Esophagus squamous epithelium (tissue), 4 donors: ENCODE measurements around the gene BTG2.

ENCODE experiments used
- POLR2A ChIP-seq, 4 donors: fragments of 450-650 bp; IDR thresholded peaks; one replicate each; pipeline ENCODE4 v1.6.1; 2017; ENCODE audit warnings: antibody characterized with exemption in 4 of 4, mild to moderate bottlenecking in 4 of 4, moderate library complexity in 3 of 4
- TF ChIP-seq, protein P1 (sequence below), 6 experiments: fragments of 450-650 bp in 4 of 6; fragments of 200-600 bp in 2 of 6; sonication (generic) in 2 of 6; IDR thresholded peaks; one replicate each; pipeline ENCODE4 v1.5.1; 2016 to 2019; ENCODE audit warnings: antibody characterized with exemption in 6 of 6, mild to moderate bottlenecking in 4 of 6, moderate library complexity in 4 of 6

DNA sequence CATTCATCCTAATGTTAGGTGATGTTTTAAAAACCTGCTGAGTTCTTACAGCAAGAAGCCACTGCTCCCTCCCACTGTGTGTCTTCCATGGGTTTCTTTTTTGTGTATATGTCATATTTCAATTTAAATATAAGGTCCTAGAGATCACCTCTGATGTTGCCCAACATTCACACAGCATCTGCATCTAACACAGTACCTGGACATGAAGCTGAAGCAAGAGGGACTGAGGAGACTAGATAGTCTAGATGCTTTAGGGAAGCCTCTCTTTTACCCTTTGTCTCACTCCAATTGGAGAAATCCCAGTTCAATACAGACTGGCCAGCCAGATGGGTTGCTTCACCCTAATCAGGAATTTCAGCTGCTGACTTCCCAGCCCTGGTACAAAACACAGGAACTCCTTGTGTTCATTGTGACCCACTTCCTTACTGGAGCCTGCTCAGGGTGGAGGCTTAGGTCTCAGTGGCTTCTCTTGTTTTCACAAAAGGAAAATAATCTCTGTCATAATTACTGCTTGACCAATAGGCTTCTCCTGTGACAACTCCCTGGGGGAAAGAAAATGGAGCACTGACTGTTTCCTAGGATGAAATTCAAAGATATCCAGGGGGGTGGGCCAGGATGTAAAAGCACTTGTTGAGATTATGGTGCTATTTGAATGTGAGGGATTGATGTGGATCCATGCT lies 17.3 kb downstream of the BTG2 start:
- TF ChIP-seq, protein P1, sequence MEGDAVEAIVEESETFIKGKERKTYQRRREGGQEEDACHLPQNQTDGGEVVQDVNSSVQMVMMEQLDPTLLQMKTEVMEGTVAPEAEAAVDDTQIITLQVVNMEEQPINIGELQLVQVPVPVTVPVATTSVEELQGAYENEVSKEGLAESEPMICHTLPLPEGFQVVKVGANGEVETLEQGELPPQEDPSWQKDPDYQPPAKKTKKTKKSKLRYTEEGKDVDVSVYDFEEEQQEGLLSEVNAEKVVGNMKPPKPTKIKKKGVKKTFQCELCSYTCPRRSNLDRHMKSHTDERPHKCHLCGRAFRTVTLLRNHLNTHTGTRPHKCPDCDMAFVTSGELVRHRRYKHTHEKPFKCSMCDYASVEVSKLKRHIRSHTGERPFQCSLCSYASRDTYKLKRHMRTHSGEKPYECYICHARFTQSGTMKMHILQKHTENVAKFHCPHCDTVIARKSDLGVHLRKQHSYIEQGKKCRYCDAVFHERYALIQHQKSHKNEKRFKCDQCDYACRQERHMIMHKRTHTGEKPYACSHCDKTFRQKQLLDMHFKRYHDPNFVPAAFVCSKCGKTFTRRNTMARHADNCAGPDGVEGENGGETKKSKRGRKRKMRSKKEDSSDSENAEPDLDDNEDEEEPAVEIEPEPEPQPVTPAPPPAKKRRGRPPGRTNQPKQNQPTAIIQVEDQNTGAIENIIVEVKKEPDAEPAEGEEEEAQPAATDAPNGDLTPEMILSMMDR (IDR thresholded peaks at IDR 0.05), result no peak
- TF ChIP-seq POLR2A (IDR thresholded peaks at IDR 0.05), result no peak
